Loucy (cell line): ENCODE results near the gene CNTN4.

Experiments used
- H2AFZ ChIP-seq: fragments of 200-600 bp; sonication (generic); 2 replicates; pipeline ENCODE4 v1.6.0; 2016; ENCODE audit warnings: antibody characterized with exemption, mild to moderate bottlenecking, low read length, moderate library complexity
- H3F3A ChIP-seq: fragments of 200-600 bp; 2 replicates; pipeline ENCODE4 v1.6.0; 2016; ENCODE audit warnings: antibody characterized with exemption, low read depth, mild to moderate bottlenecking
- H3K27me3 ChIP-seq: fragments of 200-600 bp; sonication (generic); 2 replicates; pipeline ENCODE4 v1.6.1; 2014; ENCODE audit warnings: low read length, mild to moderate bottlenecking; ENCODE audit not compliant: insufficient read depth, poor library complexity, severe bottlenecking
- H3K36me3 ChIP-seq: fragments of 200-600 bp; sonication (generic); 2 replicates; pipeline ENCODE4 v1.6.1; 2016; ENCODE audit warnings: low read length; ENCODE audit not compliant: insufficient read depth
- H3K4me1 ChIP-seq: fragments of 200-600 bp; sonication (generic); 2 replicates; pipeline ENCODE4 v1.5.1; 2014; ENCODE audit warnings: low read length, mild to moderate bottlenecking; ENCODE audit not compliant: insufficient read depth, poor library complexity, severe bottlenecking
- H3K4me2 ChIP-seq: fragments of 200-600 bp; sonication (generic); 2 replicates; pipeline ENCODE4 v1.6.0; 2014; ENCODE audit warnings: antibody characterized with exemption, low read length, low read depth, mild to moderate bottlenecking; ENCODE audit not compliant: poor library complexity, severe bottlenecking
- H3K4me3 ChIP-seq: fragments of 200-600 bp; sonication (generic); 2 replicates; pipeline ENCODE4 v1.5.1; 2014; ENCODE audit warnings: low read length, mild to moderate bottlenecking, mixed read lengths; ENCODE audit not compliant: poor library complexity, severe bottlenecking
- H3K79me2 ChIP-seq: fragments of 200-600 bp; sonication (generic); 2 replicates; pipeline ENCODE4 v1.6.1; 2014; ENCODE audit warnings: low read length; ENCODE audit not compliant: insufficient read depth
- H3K9ac ChIP-seq: fragments of 200-600 bp; sonication (generic); 2 replicates; pipeline ENCODE4 v1.6.0; 2014; ENCODE audit warnings: mild to moderate bottlenecking, low read depth, low read length, moderate library complexity; ENCODE audit not compliant: poor library complexity, severe bottlenecking
- H3K9me2 ChIP-seq: fragments of 200-600 bp; sonication (generic); replicated peaks from 2 replicates; pipeline ENCODE4 v1.6.1; 2016; ENCODE audit warnings: low read depth, low read length, mixed read lengths
- H3K9me3 ChIP-seq: fragments of 200-600 bp; sonication (generic); 2 replicates; pipeline ENCODE4 v1.6.1; 2014; ENCODE audit warnings: mild to moderate bottlenecking, antibody characterized with exemption, low read length, low read depth; ENCODE audit not compliant: insufficient read depth
- H4K20me1 ChIP-seq: fragments of 200-600 bp; sonication (generic); 2 replicates; pipeline ENCODE4 v1.6.0; 2014; ENCODE audit warnings: antibody characterized with exemption, low read length, mild to moderate bottlenecking; ENCODE audit not compliant: insufficient read depth, poor library complexity, severe bottlenecking
- CTCF ChIP-seq: fragments of 200-600 bp; sonication (generic); conservative IDR thresholded peaks from 2 replicates; pipeline ENCODE4 v1.5.1; 2014; ENCODE audit warnings: mild to moderate bottlenecking, antibody characterized with exemption, low read length
- EZH2phosphoT487 ChIP-seq: fragments of 200-600 bp; IDR thresholded peaks from 2 replicates; pipeline ENCODE4 v1.6.1; 2018; ENCODE audit warnings: antibody characterized with exemption, mild to moderate bottlenecking, moderate library complexity, borderline replicate concordance

CNTN4 gene

DNA sequence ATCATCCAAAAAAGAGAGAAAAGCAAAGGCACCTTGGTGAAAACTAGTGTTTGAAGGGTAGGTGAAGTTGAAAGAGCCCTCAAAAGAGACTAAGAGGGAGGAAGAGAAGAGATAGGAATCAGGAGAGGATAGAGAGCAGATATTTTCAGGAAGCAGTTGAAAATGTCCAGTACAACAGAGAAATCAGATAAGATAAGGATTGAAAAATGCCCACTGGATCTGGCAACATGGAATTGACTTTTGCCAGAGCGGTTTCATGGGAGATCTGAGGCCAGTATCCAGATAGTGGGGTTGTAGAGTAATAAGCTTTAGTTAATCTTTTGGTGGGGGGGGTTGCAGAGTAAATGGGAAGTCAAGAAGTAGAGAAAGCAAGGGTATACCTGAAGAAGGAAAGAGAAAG is 674.1 kb downstream of the CNTN4 start:
- Histone ChIP-seq H3K4me2 (no peak overlapping the region), H3K9me3 (no peaks in the 10 kb centered on the region; the same call in 1 of the 2 replicates), H3K4me1 (no peaks in the 10 kb centered on the region), H3K27me3 (no peaks in the 10 kb centered on the region), H2AFZ (no peak overlapping the region), H3K9me2 (no peaks in the 10 kb centered on the region), H4K20me1 (no peaks in the 10 kb centered on the region), H3K79me2 (no peaks in the 10 kb centered on the region), H3K4me3 (no peak overlapping the region), H3K36me3 (no peaks in the 10 kb centered on the region), H3F3A (no peaks in the 10 kb centered on the region), H3K9ac (no peak overlapping the region)
- TF ChIP-seq EZH2phosphoT487 (no peak), CTCF (no peak)

DNA sequence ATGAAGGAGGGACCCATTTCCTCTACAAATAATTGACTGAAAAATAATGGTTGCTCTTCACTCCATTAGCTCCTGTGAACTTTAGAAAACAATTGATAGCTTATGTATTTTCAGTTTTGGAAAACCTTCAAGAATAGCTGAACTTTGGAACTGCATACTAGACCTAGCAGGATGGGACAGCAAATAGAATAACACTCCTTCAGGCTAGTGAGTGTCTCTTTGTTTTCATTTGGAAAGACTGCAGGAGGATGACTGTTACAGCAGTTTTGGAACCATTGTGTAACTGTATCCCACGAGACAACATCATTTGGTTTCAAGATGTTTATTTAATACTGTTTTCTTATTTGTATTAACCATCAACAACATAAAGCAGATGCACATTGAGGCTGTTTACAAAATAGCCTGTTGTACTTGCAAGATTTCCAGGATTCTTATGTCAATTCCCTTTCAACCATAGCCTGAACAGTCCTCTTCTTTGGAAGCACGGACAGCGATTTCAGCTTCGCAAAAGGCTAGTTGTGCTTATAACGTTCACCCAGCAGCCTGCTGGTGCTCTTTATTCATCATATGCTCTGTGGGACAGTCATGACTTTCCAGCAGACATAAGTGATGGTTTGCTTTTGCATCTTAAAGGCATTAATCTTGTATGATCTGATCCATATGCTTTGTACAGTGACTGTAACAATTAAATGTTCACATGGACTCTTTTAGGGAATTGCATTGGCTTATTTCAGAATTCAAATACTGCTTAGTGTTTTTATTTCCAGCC is 676.0 kb downstream of the CNTN4 start:
- Histone ChIP-seq H3F3A (no peaks in the 10 kb centered on the region), H3K4me3 (no peak overlapping the region), H3K4me1 (no peaks in the 10 kb centered on the region), H3K9ac (no peak overlapping the region), H3K9me2 (no peaks in the 10 kb centered on the region), H2AFZ (no peak overlapping the region), H3K4me2 (no peak overlapping the region), H3K79me2 (no peaks in the 10 kb centered on the region), H4K20me1 (no peaks in the 10 kb centered on the region), H3K9me3 (no peaks in the 10 kb centered on the region; the same call in 1 of the 2 replicates), H3K27me3 (no peaks in the 10 kb centered on the region), H3K36me3 (no peaks in the 10 kb centered on the region)
- TF ChIP-seq EZH2phosphoT487 (no peak), CTCF (no peak)

GRCh38 chr3:2783261-2783660 is 684.6 kb downstream of the CNTN4 start:
- no peak overlapping the region for H2AFZ ChIP-seq
- no peaks in the 10 kb centered on the region for H3K27me3 ChIP-seq
- no peak overlapping the region for H3K4me2 ChIP-seq
- no peak overlapping the region for H3K9ac ChIP-seq
- H3F3A ChIP-seq: no peaks in the 10 kb centered on the region
- no peaks in the 10 kb centered on the region for H3K9me2 ChIP-seq
- H3K4me1 ChIP-seq: no peaks in the 10 kb centered on the region
- H3K9me3 ChIP-seq: no peaks in the 10 kb centered on the region
- H3K4me3 ChIP-seq: no peak overlapping the region
- no peaks in the 10 kb centered on the region for H3K36me3 ChIP-seq
- TF ChIP-seq CTCF (no peak), EZH2phosphoT487 (no peak)
- H4K20me1 ChIP-seq: no peaks in the 10 kb centered on the region
- H3K79me2 ChIP-seq: no peaks in the 10 kb centered on the region
